ENCODE results near the gene TNFRSF4.

The TNFRSF4 gene

DNA sequence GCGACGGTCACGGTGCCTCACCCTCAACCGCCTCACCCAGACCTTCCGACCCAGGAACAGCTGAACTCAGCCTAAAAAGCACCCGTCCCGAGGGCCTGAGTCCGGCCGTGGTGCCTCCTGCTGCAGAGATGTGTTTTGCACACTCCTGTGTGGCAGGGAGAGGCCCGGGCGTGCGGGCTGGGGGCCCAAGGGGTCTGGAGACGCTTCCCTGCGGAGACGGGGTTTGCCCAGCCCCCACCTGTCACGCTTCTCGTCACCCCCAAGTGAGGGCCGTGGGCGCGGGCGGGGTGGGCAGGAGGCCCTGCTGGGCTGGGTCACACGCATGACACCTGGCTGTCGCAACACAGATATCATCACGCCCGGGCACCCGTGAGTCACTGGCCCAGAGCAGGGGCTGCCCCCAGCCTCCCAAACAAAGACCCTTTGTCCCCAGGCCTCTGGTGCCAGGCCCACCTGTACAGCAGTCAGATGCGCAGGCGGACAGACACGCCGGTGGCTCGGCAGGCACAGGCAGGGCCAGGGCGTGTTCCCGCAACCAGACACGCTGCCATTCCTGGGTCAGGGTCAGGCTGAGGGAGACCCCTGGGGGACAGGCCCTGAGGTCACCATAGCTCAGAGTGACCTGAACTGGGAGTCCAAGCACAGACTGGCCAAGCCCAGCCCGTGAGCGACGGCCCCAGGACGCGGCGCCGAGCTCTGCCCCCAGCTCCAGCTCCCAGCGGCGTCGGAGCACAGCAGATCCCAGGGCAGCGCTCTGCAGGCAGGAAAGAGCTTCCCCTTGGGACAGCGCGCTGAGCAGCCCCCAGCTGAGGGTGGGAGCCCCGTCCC, 24.1 kb upstream of the TNFRSF4 start:
- TF ChIP-seq, protein P1, sequence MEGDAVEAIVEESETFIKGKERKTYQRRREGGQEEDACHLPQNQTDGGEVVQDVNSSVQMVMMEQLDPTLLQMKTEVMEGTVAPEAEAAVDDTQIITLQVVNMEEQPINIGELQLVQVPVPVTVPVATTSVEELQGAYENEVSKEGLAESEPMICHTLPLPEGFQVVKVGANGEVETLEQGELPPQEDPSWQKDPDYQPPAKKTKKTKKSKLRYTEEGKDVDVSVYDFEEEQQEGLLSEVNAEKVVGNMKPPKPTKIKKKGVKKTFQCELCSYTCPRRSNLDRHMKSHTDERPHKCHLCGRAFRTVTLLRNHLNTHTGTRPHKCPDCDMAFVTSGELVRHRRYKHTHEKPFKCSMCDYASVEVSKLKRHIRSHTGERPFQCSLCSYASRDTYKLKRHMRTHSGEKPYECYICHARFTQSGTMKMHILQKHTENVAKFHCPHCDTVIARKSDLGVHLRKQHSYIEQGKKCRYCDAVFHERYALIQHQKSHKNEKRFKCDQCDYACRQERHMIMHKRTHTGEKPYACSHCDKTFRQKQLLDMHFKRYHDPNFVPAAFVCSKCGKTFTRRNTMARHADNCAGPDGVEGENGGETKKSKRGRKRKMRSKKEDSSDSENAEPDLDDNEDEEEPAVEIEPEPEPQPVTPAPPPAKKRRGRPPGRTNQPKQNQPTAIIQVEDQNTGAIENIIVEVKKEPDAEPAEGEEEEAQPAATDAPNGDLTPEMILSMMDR (IDR thresholded peaks at IDR 0.05): no peak

DNA sequence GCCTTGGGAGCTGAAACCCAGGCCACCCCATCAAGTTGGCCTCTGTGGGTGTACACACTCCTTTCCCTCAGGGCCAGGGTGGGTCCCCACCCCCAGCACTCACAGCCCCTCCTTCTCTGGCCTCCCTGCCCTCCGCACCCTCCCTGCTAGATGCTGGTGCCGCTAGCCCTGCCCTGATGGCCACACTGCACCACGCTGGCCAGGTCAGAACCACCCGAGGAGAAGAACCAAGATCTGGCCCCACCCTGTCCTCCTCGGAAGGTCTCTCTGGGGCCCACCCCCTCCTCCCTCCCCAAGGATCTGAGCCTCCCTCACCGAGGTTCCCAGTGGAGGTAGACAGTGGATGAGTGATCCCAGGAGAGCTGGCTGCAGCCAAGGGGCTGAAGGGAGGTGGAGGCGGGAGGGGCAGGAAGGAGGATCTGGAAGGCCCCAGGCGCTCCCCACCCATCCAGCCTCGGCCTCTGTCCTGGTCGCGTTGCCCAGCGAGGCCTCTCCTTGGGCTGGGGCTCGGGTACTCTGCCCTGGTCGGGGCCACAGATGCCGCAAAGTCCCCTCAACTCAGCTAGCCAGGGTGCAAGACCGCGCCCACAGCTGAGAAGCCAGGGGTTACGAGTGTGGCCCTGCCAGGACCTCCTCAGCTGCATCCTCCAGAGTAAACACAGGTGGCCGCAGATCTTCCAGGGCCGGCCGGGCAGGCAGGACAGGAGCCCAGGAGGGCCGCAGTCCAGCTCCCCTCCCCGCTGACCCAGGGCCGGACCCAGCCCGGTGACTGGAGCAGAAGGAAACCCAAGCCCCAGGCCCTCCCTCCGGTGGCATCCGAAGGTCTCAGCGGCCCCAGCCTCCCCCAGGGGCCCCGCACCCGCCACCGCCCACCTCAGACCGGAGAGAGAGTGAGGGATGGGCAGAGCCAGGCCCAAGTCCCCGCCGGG, 23.3 kb upstream of the TNFRSF4 start:
- TF ChIP-seq, protein P1 (IDR thresholded peaks at IDR 0.05): no peak

DNA sequence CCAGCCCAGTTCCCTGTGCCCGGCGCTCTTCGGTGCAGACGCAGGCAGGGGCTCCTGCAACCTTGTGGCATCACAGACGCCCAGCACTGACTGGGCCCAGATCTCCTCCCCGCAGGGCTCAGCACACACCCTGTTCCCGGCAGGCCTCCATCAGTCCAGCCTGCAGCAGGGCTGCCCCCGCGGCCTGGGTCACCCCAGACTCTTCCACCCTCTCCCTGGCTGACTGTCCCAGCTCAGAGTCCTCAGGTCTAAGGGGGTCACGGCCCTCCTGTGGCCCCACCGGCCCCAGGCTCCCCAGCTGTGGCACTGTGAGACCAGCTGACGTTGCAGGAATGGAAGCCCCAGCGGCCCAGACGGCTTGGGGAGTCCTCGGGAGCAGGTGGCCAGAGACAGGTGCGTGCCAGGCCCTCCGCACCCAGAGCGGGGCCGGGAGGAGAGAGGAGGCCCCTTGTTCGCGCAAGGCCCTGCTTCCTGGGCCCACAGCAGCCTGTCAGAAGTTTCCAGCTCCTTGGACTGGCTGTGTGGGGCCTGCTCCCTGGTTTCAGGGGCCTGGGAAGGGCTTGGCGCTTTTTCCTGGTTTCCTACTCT, 22.3 kb upstream of the TNFRSF4 start:
- TF ChIP-seq, protein P1 (IDR thresholded peaks at IDR 0.05): no peak

DNA sequence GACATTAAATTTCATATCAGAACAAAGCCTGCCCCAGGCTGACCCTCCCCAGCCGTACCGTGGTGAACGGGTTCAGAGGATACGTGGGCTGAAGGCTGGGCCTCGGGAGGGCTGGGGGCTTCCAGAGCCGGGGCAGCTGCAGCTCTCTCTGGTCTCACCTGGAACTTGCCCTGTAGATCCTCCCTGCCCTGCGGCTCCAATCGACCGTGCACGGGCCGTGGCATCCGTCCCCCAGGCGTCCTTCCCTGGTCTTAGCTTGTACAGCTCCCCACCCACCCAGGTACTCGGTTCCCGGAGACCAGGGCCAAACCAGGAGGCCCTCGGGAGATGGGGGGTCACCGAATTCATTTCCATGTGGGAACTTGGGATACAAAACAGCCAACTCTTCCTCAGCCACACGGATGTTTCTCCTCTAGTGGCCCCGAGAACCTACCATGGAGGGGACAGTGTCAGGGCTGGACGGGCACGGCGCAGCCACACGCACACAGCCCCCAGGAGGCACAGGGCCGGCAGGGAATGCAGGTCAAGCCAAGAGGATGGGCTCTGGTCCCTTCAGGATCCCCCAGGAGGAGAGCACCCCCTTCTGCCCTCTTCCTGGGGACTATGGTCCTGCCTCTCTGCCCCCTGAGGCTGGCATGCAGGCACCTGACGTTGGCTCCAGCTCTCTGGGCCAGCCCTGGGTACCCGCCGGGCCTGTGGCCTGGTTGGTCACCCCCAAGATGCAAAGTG, 21.2 kb upstream of the TNFRSF4 start:
- TF ChIP-seq, protein P1 (IDR thresholded peaks at IDR 0.05): no peak

DNA sequence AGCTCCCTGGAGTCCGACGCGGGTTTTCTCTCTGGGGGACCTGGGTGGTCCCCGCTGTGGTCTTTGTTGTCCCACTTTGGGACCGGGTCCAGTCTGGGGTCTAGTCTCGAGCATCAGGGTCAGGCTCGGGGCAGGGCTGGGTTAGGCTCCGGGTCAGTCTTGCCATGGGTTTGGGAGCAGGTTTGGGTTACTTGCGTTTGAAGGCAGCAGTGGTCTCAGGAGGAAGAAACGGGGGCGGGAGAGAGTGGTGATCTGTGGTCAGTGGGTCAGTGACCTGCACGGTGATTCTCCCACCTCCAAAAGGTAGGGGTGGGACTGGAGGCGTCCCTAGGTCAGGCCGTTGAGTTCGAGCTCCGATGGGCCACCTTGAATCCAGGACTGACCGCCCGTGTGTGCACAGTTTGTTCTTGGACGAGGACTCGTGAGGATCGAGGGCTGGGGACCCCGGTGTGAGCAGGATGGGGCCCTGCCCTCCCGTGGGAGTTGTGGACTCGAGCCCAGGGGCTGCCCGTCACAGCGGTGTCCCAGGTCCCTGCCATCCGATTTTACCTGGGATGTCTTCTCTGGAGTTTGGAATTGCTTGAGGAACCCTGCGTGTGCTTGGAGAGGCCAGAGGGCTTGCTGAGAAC, 20.3 kb upstream of the TNFRSF4 start:
- TF ChIP-seq, protein P1 (IDR thresholded peaks at IDR 0.05): no peak

DNA sequence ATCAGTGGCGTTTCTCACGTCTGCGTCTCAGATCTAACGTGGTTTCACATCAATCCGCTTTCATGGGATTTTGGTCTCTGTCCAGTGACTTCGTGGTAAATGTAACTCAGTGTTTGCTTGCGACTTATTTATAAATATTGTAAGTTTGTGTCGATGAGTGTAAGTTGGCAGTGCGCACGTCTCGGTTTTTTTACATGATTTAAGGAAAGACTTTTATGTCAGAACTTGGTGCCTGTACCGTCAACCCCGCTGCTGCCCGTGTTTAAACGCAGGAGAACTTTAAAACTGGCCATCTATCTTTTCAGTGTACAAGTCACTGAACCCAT, 19.6 kb upstream of the TNFRSF4 start:
- TF ChIP-seq, protein P1 (IDR thresholded peaks at IDR 0.05): no peak

All from LNCAP (cell line).